NCI-H345 (cell line): ENCODE results near the gene PLIN4.

Experiments
- DNase-seq: peaks from one replicate; lab custom pipeline; 2025; lab: John Stamatoyannopoulos, UW

PLIN4 gene

DNA sequence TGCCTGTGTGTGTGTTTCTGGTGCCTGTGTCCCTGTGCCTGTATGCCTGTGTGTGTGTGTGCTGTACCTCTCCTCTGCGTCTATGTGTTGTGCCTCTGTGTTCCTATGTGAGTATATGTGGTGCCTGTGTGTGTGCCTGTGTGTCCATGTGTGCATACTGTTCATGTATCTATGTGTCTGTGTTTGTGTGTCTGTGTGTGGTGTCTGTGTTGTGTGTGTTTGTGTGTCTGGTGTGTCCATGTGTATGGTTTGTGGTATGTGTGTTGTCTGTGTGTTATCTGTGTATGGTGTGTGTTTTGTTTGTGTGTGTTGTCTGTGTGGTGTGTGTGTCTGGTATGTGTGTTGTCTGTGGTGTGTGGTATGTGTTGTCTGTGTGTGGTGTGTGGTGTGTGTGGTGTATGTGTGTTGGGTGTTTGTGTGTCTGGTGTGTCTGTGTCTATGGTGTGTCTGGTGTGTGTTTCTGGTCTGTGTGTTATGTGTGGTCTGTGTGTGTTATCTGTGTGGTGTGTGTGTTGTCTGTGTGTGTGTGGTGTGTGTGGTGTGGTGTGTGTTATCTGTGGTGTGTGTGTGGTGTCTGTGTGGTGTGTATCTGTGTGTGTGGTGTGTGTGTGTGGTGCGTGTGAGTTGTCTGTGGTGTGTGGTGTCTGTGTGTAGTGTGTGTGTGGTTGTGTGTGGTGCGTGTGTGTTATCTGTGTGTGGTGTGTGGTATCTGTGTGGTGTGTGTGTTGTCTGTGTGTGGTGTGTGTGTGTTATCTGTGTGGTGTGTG, 25.8 kb downstream of the PLIN4 start:
- no peak for DNase-seq

DNA sequence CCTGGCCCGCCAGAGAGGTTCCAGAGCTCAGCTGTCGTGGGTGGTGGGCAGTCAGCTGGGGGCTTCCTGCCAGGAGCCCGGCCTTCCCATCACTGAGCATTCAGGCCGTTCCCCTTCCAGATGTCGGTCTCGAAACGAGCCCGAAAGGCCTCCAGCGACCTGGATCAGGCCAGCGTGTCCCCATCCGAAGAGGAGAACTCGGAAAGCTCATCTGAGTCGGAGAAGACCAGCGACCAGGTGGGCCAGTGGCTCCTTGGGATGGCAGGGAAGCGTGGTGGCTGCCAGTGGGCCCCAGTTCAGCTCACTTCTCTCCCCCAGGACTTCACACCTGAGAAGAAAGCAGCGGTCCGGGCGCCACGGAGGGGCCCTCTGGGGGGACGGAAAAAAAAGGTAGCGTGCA, 26.8 kb downstream of the PLIN4 start:
- no peak for DNase-seq

DNA sequence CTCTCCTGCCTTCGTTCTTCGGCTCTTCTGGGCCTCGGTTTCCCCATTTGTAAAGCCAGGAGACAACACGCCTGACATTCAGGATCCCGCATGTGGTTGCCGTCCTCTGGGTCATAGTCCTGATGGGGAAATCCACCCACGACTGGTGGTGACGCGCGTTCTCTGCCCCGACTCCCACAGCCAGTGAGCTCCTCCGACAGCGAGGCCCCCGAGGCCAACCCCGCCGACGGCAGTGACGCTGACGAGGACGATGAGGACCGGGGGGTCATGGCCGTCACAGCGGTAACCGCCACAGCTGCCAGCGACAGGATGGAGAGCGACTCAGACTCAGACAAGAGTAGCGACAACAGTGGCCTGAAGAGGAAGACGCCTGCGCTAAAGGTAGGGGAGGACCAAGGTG, 29.8 kb downstream of the PLIN4 start:
- DNase-seq = no peak

DNA sequence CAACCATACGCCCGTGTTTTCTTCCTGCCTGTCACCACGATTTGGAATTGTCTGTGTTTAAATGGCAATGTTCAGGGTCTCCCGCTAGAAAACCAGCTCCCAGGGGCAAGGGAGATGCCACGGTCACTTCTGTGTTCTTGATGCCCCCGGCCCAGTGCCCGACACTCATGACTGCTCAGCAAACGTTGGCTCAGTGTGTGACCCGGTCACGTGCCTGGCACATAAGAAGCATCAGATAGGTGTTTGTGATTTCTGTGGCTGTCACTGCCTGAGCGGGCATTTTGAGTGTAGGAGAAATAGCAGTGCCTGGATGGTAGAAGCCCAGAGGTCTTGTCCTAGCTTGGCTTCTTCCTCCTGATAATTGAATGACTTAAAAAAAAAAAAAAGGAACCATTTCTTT, 30.7 kb downstream of the PLIN4 start:
- no peak for DNase-seq

DNA sequence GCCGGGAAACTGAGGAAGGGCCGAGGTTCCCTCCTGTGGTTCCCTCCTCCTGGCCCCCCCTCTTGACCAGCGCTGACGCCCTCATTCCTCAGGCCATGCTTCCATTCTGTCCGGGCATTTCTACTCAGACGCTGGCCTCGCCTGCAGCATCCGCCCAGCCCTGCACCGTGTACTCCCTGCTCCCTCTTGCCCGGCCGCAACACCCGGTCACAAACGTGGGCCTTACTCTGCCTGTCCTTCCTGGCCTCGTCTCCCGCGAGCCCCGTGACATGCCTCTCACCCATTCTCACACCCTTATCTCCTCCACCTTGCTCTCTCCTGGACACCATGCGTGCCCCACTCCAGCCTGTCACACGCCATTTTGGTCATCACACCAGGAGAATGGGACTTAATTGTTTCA, 34.9 kb downstream of the PLIN4 start:
- DNase-seq = no peak

DNA sequence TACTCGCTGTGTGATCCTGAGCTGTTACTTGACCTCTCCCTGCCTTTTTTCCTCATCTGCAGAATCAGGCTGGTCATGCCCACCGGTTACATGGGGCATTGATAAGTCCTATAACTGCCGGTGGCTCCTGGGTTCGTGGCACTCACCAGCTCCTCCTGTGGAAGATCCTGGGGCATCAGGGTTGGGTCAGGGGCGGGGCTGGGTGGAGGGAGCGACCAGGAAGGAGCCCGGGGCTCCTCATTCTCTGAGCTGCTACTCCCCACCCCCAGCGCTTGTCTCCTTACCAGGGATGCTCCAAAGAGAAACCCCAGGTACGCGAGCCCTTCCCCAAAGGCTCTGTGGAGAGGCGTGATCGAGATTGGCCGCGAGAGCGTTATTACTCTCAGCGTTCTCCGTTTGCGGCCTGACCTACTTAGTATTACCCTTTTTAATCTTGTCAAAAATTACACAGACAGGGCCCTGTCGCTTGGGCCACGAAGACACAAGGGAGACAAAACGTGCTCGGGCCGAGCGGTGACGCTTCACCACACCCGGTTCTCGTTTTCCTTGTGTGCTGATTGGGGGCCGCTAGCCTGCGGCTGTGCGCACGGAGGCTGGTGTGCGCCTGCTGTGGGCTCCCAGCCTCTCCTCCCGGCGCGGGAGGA, 35.4 kb downstream of the PLIN4 start:
- no peak for DNase-seq

DNA sequence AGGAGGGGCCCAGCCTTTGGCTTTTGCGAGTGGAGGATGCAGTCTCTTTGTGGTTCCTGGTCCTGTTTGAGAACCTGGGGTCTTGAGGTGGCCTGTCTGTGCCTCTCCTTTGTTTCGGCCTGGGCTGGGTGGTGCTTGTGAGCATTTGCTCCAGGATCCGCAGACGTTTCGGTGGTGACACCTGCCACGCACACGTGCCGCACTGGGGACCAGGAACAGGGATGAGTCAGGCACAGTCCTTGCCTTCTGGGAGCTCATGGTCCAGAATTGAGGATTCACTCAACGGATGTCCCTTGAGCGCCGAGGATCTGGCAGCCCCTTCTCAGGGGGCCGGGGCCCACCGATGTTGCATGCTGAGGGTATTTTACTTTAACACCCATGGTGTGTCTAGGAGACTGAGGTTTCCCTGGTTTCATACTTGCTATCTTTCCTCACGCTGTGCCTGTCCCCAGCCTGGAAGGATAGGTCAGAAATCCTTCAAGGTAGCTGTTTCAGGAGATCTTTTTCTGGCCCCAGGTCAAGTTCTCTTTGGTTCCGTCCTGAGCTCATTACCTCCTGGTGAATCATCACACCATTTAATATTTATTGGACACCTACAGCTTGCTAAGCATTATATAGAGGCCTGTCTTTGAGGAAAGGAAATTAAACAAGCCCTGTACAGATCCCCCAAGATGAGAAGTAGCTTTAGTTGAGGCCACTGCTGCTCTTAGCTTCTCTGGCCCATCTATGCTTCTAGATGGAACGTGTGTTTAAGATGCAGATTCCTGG, 41.1 kb downstream of the PLIN4 start:
- no peak for DNase-seq

DNA sequence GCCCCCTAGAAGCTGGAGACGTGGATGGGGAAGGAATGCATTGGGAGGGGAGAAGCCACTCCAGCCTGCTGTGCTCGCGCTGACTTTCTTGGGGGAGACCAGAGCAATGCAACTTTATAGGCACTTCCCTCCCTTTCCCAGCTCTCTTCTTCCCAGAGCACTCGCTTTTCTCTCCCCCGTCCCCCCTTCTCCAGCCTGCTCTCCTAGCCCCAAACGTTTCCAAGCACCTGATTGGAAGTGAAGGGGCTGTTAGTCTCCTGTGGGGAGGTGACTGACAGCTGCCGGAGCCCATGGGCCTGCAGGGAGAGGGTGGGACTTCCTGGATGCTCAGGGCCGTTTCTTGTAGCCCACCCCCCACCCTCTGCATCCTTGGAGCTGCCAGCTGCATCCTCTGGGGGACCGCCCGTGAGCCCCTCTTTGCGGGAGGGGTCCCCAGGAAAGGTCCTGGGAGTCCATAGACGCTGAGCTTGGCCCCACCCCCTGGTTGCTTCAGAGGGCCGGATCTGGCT, 43.7 kb downstream of the PLIN4 start:
- DNase-seq = no peak

DNA sequence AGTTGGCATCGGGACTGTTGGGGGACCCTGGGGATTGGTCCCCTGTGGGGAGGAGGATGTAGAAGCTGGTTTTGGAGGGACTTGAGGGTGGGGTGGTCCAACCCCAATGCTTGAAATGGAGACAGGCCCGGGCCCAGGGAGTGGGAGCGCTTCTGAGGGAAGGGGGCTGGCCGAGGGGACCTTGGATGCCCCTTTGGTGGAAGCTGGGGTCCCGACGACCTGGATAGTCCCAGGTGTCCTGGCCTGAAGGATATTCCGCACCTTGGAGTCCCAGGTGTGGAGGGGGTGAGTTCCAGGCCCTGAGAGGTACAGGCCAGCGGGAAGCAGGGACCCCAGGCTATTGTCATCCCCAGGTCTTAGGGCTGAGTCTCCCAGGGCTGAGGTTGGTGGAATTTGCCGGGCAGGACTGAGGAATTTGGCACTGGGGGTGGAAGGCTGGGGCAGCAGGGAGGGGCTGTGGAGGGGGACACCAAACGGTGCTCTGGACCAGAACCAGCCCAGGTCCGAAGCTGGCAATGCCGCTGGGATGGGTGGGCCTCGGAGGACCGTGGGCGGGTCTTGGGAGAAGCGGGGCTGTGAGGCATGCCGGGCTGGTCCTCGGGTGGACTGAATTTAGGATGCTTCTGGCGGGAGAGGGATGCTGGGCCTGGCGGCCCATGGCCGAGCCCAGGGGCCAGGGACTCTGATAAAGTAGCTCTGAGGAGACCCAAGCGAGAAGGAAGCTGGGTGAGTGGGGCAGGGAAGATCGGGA, 44.3 kb downstream of the PLIN4 start:
- no peak for DNase-seq

DNA sequence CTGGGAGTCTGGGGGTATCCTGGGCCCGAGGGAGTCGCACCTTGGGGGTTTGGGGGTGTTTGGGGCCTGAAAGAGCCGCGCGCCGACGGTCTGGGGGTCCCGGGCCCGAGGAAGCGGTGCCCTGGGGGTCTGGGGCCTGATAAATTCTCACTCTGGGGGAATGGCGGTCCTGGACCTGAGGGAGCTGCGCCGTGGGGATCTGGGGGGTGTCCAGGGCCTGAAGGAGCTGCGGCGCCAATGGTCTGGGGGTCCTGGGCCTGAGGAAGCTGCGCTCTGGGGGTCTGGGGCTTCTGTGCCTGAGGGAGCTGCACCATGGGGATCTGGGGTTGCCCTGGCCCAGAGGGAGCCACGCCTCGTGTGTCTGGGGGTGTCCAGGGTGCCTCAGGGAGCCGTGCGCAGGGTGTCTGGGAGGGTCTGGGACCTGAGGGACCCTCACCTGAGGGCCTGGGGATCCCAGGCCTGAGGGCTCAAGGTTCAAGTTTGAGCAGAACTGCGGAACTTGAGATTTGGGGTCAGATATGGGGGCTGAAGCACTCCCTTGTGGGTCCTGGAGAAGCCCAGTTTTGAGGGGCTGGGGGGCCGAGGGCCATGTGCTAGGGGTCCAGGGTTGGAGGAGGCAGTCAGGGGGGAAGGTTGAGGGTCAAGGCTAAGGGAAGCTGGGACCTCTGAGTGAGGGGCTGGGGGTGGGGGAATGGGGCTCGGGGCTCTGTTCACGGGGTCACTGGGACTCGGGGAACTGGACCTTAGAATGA, 45.1 kb downstream of the PLIN4 start:
- no peak for DNase-seq

DNA sequence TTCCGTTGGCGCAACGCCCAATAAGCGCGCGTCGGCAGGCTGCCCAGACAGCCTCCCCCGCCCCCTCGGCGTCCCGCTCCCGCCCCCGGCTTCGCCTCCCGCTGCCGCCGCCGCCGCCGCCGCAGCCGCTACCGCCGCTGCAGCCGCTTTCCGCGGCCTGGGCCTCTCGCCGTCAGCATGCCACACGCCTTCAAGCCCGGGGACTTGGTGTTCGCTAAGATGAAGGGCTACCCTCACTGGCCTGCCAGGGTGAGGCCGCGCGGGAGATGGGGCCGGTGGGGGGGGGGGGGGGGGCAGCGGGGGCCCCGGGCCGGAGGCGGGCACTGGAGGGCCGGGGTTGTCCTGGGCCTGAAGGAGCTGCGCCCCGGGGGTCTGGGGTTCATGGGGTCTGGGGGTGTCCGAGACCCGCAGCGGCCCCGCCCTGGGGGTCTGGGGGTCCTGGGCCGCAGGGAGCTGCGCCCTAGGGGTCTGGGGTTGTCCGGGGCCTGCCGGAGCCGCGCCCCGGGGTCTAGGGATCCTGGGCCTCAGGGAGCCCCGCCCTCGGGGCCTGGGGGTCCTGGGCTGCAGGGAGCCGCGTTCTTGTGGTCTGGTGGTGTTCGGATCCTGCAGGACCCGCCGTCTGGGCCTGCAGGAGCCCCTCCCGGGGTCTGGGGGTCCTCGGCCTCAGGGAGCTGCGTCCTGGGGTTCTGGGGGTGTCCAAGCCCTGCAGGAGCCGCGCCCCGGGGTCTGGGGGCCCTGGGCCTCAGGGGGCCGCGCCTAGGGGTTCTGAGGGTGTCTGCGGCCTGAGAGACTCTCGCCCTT, 45.9 kb downstream of the PLIN4 start, which contains the start of gene HDGFL2:
Gene HDGFL2 (plus strand): TSS at position 124 of the 801 bp plus-strand sequence. CDS start 54 bp downstream, at position 178.
- no peak for DNase-seq

DNA sequence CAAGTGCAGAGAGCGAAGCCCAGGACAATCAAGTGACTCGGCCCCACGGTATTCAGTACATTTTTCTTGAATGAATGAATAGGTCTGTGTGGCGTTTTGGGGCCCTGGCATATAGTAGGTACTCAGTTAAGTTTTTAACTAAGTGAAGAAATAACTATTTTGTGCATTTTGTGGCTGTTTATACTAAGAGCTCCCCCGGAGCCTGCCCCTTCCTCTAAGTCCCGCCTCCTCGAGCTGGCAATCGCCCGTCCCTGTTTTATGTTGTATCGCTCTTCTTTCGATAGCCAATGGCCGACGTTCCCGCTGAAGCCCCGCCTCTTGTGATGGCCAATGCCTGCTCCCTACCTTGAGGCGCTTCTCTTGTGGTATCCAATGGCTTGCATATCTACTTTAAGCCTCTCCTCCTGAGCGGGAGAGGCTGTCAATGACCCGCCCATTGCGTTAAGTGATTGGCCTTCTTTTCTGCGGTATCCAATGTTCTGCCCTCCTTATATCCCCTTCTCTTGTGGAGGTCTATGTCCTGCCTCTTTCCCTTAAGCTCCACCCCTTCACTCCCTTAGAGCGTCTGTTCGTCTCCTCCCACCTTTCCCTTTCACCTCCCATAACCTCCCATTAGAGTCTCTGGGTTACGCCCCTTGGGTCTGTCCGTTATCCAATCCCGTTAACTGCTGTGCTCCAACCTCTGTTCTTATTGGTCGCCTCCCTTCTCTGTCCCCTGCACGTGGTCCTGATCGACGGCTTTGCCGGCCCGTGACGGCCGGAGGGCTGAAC, 46.7 kb downstream of the PLIN4 start:
- peak; percentile 100 for DNase-seq

DNA sequence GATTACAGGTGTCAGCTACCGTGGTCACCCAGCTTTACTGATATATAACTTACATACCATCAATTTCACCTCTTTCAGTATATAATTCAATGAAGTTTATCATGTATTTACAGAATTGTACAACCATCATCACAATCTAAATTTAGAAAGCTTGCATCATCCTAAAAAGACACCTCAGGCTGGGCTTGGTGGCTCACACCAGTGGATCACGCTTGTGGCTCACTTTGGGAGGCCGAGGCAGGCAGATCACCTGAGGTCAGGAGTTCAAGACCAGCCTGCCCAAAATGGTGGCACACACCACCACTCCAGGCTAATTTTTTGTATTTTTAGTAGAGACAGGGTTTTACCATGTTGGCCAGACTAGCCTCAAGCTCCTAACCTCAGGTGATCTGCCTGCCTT, 50.5 kb downstream of the PLIN4 start:
- no peak for DNase-seq

DNA sequence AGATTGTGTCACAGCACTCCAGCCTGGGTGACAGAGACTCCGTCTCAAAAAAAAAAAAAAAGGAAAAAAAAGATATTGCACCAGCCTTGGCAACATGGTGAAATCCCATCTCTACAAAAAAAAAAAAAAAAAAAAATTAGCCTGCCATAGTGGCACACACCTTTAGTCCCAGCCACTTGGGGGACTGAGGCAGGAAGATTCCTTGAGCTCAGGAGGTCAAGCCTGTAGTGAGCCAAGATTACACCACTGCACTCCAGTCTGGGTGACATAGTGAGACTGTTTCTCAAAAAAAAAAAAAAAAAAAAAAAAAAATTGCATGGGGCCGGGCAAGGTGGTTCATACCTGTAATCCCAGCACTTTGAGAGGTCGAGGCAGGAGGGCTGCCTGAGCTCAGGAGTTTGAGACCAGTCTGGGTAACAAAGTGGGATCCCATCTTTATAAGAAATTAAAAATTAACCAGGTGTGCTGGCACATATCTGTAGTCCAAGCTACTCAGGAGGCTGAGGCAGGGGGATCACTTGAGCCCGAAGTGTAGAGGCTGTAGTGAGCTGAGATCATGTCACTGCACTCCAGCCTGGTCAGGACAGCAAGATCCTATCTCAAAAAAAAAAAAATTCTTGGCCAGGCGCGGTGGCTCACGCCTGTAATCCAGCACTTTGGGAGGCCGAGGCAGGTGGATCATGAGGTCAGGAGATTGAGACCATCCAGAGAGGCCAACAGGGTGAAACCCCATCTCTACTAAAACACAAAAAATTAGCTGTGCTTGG, 53.3 kb downstream of the PLIN4 start:
- DNase-seq = no peak

DNA sequence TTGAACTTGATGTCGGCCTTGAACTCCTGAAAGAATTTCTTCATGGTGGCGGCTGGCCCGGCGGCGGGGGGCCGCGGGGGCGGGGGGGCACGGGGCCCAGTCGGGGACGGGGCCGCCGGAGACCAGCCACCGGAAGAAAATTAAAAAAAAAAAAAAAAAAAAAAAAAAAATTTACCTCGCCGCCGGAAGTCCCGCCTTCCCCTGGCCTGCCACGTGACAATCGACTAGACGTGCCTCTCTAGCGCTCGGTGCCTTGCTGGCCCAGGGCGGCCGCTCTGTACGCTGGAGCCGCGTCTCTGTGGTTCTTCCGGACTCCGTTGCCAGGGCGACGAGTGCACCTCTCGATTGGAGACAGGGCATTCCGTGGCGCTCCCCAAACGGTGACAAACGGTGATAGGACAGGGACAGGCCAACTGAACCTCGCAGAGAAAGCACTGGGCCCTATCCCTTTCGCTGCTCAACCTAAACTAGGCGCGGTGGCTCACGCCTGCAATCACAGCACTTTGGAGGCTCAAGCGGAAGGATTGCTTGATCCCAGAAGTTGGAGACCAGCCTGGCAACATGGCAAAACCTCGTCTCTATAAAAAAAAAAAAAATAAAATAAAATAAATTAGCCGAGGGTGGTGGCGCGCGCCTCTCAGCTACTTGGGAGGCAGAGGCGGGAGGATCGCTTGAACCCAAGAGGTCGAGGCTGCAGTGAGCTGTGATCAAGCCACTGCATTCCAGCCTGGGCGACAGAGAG, 60.5 kb downstream of the PLIN4 start, which contains the start of gene UBXN6:
Gene UBXN6 (minus strand): TSS at position 141 of the 742 bp plus-strand sequence. CDS start 97 bp downstream, at position 44.
- DNase-seq = peak; percentile 98

DNA sequence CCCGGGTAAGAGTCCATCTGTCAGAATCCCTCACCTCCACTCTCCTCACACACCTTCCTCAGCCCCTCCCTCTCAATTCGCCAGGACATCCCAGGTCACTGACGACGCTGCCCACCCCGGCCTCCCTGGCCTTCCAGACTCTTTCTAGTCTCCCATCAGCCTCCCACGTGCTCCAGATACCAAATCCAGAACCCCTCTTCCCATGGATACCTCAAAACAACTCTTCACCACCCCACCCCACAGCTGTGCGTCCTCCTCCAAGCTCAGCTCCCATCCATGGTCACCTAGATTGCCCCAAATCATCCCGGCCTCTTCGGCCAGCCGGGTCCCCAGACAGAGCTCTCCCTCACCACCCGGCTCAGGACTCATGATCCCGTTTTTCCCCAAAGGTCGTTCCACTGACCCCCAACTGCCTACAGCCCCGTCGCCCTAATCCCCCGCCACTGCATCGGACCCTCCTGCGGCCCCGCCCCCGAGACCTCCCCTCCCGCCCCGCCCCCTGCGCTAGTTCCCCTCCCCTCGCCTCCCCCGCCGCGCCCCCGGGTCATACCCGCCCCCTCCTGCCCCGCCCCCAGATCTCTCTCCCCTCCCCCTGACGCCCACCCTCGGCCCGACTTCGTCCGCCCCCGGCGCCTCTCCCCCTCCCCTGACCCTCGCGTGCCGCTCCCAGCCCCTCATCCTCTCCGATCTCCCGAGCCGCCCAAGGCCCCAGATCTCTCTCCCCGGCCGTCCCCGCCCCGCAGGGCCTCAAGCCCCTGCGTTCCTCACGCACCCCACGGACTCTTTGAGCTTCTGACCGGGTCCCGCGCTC, 61.2 kb downstream of the PLIN4 start:
- peak; percentile 60 for DNase-seq

DNA sequence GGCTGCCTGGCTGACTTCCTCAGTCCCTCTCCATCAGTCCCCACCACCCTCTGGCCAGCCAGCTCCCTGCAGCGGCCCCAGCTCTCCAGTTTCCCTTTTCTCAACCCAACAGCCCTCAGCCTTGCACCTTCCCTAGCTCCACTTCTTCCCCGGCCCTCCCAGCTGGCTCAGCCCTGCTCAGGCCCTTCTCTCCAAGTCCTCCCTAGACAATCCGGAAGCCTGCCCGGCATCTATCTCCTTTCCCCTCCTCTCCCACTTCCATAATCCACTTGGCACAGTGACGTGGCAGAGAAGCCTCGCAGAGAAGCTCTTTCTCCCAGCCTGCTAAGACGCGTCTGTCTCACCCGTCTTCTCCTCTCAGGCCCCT, 61.8 kb downstream of the PLIN4 start:
- DNase-seq = peak; percentile 28
